Frontal cortex (tissue), 4 donors: ENCODE measurements around the gene CDC42BPG. TPM values are rescaled to one million over a fixed set of nuclear protein-coding genes. Genes with fewer than 3 reads are reported as not detected.
A peak's percentile ranks its signal among the peaks of the same experiment; 100 is the strongest.

ENCODE experiments used
- DNase-seq, 2 donors: peaks; one replicate each; pipeline ENCODE4 v3.0.0; 2012; ENCODE audit warnings: low spot score in 2 of 2
- FAIRE-seq: peaks from 2 replicates; lab custom pipeline; 2012; peaks lifted over from hg19 to GRCh38; lab: Jason Lieb, UNC
- total RNA-seq: library from RNA; depleted of rRNA; stranded (reverse); fragments of >200 nt; gene quantifications from one replicate; pipeline ENCODE4 v1.2.3, GENCODE V29; 2014
- donor health status: control.
- donor health status: control.
- donor health status: control.

Gene CDC42BPG
- under 0.01 TPM for total RNA-seq

GRCh38 chr11:64844330-64845128 is at the start of gene CDC42BPG:
CDC42BPG (minus strand) TSS chr11:64844653; CDS start chr11:64844569, 84 bp downstream.
- peak; percentile 79 to 84 for DNase-seq
- FAIRE-seq: no peak

- FAIRE-seq (no peak), DNase-seq (no peak)
These were observed 49.0 kb upstream of the CDC42BPG start for GRCh38 chr11:64893194-64894069.

- no peak for DNase-seq
- FAIRE-seq: no peak
These were observed 48.4 kb upstream of the CDC42BPG start for GRCh38 chr11:64892838-64893193.

- FAIRE-seq (no peak), DNase-seq (no peak)
These were observed 48.0 kb upstream of the CDC42BPG start for GRCh38 chr11:64892411-64892831.

- DNase-seq: no peak
- FAIRE-seq: no peak
These were observed 47.4 kb upstream of the CDC42BPG start for GRCh38 chr11:64891880-64892279.

GRCh38 chr11:64891215-64891848 is 46.9 kb upstream of the CDC42BPG start:
- no peak for DNase-seq
- FAIRE-seq: no peak

GRCh38 chr11:64890522-64890939 is 46.1 kb upstream of the CDC42BPG start:
- DNase-seq: no peak
- FAIRE-seq: no peak

- FAIRE-seq: no peak
These were observed 44.5 kb upstream of the CDC42BPG start for GRCh38 chr11:64888729-64889511.

GRCh38 chr11:64888406-64888728 is 43.9 kb upstream of the CDC42BPG start:
- no peak for FAIRE-seq
- DNase-seq: no peak

More at GRCh38 chr11:64888729-64889511, 44.5 kb upstream of the CDC42BPG start:
- no peak for DNase-seq

- DNase-seq (peak; percentile 79 to 90), FAIRE-seq (no peak)
These were observed 43.4 kb upstream of the CDC42BPG start for GRCh38 chr11:64887757-64888405.

- FAIRE-seq: no peak
- DNase-seq: no peak
These were observed 42.8 kb upstream of the CDC42BPG start for GRCh38 chr11:64887234-64887756.

- no peak for DNase-seq
- no peak for FAIRE-seq
These were observed 41.2 kb upstream of the CDC42BPG start for GRCh38 chr11:64885367-64886286.

GRCh38 chr11:64884019-64884418 is 39.6 kb upstream of the CDC42BPG start:
- no peak for DNase-seq
- no peak for FAIRE-seq

- FAIRE-seq: no peak
These were observed 39.1 kb upstream of the CDC42BPG start for GRCh38 chr11:64883575-64883974.

GRCh38 chr11:64882243-64882642 is 37.8 kb upstream of the CDC42BPG start:
- no peak for DNase-seq
- FAIRE-seq: no peak

More at GRCh38 chr11:64883575-64883974, 39.1 kb upstream of the CDC42BPG start:
- no peak for DNase-seq

- DNase-seq (no peak), FAIRE-seq (no peak)
These were observed 37.0 kb upstream of the CDC42BPG start for GRCh38 chr11:64881476-64881875.

GRCh38 chr11:64880240-64881001 is 36.0 kb upstream of the CDC42BPG start:
- no peak for FAIRE-seq

More at GRCh38 chr11:64880240-64881001, 36.0 kb upstream of the CDC42BPG start:
- no peak for DNase-seq
